Small intestine (tissue), 7 donors: ENCODE data around the gene DNAH5. TPM values are rescaled to one million over a fixed set of nuclear protein-coding genes. Genes with fewer than 3 reads are reported as not detected.

Experiments used
- DNase-seq, 2 donors: peaks; one replicate each; pipeline versions ENCODE4 v3.0.0 to v3.0.0-alpha.2; 2013
- FAIRE-seq: peaks from 2 replicates; lab custom pipeline; 2012; peaks lifted over from hg19 to GRCh38; lab: Jason Lieb, UNC
- H3K27ac ChIP-seq, 3 donors: one replicate each; pipeline ENCODE4 v1.5.1; 2013; ENCODE audit warnings: low read length in 2 of 3, mild to moderate bottlenecking in 2 of 3, control low read depth in 1 of 3, inconsistent platforms in 1 of 3, low read depth in 1 of 3, moderate library complexity in 1 of 3
- H3K27me3 ChIP-seq, 3 donors: one replicate each; pipeline ENCODE4 v1.6.1; 2013; ENCODE audit warnings: low read length in 3 of 3, inconsistent platforms in 1 of 3; ENCODE audit not compliant: control insufficient read depth in 3 of 3, insufficient read depth in 3 of 3
- H3K36me3 ChIP-seq, 3 donors: one replicate each; pipeline ENCODE4 v1.6.1; 2013; ENCODE audit warnings: low read length in 3 of 3, inconsistent platforms in 1 of 3, low read depth in 1 of 3, mild to moderate bottlenecking in 1 of 3, moderate library complexity in 1 of 3; ENCODE audit not compliant: control insufficient read depth in 3 of 3, insufficient read depth in 2 of 3
- H3K4me1 ChIP-seq, 3 donors: one replicate each; pipeline ENCODE4 v1.6.1; 2013; ENCODE audit warnings: low read length in 2 of 3, inconsistent platforms in 1 of 3, low read depth in 1 of 3, mild to moderate bottlenecking in 1 of 3, moderate library complexity in 1 of 3; ENCODE audit not compliant: control insufficient read depth in 3 of 3, insufficient read depth in 2 of 3
- H3K4me3 ChIP-seq, 3 donors: one replicate each; pipeline ENCODE4 v1.5.1; 2013; ENCODE audit warnings: low read length in 3 of 3, control low read depth in 1 of 3, inconsistent platforms in 1 of 3, low read depth in 1 of 3, mild to moderate bottlenecking in 1 of 3, moderate library complexity in 1 of 3
- H3K9me3 ChIP-seq, 2 donors: one replicate each; pipeline ENCODE4 v1.6.1; 2013; ENCODE audit warnings: low read depth in 1 of 2, low read length in 1 of 2; ENCODE audit not compliant: control insufficient read depth in 2 of 2, insufficient read depth in 1 of 2
- WGBS, 3 donors: extraction: QIAGEN DNeasy Blood & Tissue Kit; methylation state at CpG; one replicate each; pipeline ENCODE4 v1.1.7; 2013; 5-methylcytosine and 5-hydroxymethylcytosine counted together
- polyA plus RNA-seq, 4 donors: library from polyadenylated mRNA; stranded (reverse) in 3 of 4; unstranded in 1 of 4; fragments of 200-250 nt in 3 of 4; fragments of 120-200 nt in 1 of 4; gene quantifications; one replicate each; pipeline versions ENCODE4 v1.2.1 to v1.2.3, GENCODE V29; 2013
- donor health status: healthy with polysubstance abuse.
- donor health status: control.
- donor health status: control.
- donor health status: Bipolar disorder and iron deficiency.
- donor health status: healthy.

The DNAH5 gene
- polyA plus RNA-seq, 4 donors = 0.01 to 0.44 TPM; not detected in 2

DNA sequence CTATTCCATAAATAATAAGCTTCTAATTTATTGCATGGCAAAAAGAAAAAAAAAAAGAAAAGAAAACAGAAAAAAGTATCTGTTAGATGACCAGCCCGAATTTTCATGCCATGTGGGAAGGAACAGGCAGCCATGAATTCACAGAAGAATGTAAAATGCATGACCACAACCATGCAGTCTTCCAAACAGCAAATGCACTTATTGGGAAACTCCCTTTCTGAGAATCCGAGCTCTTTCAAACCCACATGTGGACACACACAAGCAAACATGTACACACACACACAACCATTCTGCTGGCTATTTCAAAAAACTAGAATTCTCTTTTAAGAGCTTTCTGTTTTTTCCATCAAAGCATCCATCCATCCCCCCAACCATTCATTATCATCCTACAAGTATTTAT, 236.1 kb downstream of the DNAH5 start:
- Histone ChIP-seq H3K27ac (no peak overlapping the region), H3K9me3 (peaks cover 0 to 4% of the 10 kb centered on the region in 2 donors), H3K4me1 (no peaks in the 10 kb centered on the region), H3K27me3 (no peaks in the 10 kb centered on the region), H3K36me3 (no peaks in the 10 kb centered on the region), H3K4me3 (no peak overlapping the region)
- DNase-seq = no peak
- FAIRE-seq = no peak
- 53 to 61% (median 56%) methylated on average over 2 of the region's 2 CpGs for WGBS, 3 donors

DNA sequence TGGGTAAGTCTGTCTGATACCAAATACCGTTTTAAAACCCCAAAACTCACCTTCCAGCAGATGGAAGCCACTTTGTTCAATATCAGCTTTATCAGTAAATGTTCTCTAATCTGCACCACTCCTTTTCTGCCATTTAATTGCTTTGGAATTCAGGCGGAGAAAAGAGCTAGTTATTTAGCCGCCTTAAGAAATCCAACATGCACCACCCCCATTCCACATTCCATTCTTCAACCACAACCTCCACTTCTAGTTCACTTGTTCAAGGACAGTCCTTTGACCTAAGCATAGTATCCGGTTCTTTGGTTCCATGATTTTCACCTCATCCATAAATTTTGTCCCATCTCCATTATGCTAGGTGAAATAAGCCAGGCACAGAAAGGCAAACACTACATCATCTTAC, 240.1 kb downstream of the DNAH5 start:
- DNase-seq (no peak), FAIRE-seq (no peak)
- Histone ChIP-seq H3K27me3 (no peaks in the 10 kb centered on the region), H3K4me3 (no peak overlapping the region), H3K27ac (no peak overlapping the region), H3K4me1 (no peaks in the 10 kb centered on the region), H3K36me3 (no peaks in the 10 kb centered on the region), H3K9me3 (no peaks in the 10 kb centered on the region)
- 31 to 63% (median 50%) methylated on average over 4 of the region's 4 CpGs for WGBS, 3 donors

DNA sequence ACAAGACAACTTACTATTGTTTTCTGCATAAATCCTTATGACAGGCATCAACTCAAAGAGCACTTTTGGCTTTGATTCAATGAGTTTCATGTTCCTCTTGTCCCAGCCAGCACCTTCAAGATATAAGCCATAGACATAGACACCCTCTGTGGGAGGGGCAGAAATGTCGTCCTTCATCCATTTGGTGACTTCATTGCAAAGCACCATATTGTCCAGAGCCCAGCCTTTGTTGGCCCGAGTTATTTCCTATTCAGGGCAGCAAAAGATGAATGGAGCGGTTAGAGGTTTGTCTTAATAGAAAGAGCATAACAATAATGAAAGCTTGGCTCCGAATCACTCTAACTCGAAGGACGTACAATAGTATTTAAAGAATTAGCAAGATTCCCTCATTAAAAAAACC, 243.9 kb downstream of the DNAH5 start:
- H3K4me1 ChIP-seq = no peaks in the 10 kb centered on the region
- FAIRE-seq (no peak), DNase-seq (no peak)
- H3K27ac ChIP-seq = no peak overlapping the region
- no peaks in the 10 kb centered on the region for H3K27me3 ChIP-seq
- H3K4me3 ChIP-seq = no peak overlapping the region
- 83 to 90% (median 87%) methylated on average over 6 of the region's 6 CpGs for WGBS, 3 donors
- no peaks in the 10 kb centered on the region for H3K9me3 ChIP-seq
- no peaks in the 10 kb centered on the region for H3K36me3 ChIP-seq

DNA sequence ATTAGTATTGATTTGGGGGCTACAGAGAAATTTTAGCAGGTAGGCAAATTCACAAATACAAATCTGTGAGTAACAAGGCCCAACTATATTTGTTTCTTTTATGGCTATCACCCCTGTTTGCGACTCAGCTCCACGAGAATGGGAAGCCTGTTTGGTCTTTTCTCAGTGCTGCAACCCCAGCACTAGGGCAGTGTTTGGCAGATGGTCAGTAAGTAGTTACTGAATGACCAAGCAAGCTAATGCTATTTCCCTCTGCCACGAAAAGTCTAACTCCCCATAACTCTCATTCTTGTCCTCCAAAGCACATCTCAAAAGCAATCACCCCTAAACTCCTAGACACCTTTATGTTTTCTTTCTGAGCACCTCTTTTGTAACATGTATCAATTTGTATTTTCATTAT, 245.6 kb downstream of the DNAH5 start:
- Histone ChIP-seq H3K27ac (no peak overlapping the region), H3K4me3 (no peak overlapping the region), H3K27me3 (no peaks in the 10 kb centered on the region), H3K4me1 (no peaks in the 10 kb centered on the region), H3K9me3 (no peaks in the 10 kb centered on the region), H3K36me3 (no peaks in the 10 kb centered on the region)
- WGBS, 3 donors = 46 to 62% (median 60%) methylated on average over 3 of the region's 3 CpGs
- DNase-seq (no peak), FAIRE-seq (no peak)

DNA sequence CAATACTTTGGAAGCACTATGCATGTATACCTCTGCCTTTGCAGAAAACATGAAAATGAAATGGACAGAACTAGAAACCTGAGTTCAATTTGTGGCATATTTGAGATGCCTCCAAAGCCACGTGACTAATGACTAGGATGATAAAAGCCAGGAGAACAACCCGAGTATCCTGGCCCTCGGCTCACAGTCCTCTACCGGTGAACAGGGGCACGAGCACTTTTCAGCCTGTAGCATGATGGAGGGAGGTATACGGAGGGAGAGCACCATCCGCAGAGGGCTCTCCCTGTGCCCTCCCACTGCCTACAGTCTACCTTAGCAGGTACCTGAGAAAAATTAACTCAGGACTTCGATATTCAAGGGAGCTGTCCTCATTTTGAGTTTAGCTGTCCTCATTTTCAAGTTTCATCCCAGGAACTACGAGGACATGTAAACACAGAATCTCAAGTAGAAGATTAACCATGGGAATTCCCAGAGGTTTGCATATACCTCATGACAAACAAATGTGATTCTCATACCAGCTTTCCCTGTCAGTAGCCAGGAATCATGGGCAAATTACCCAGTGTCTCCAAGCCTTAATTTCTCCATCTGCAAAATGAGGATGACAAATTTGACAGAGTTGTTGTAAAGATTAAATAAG, 249.3 kb downstream of the DNAH5 start:
- no peaks in the 10 kb centered on the region for H3K36me3 ChIP-seq
- H3K27ac ChIP-seq = no peak overlapping the region
- 22 to 46% (median 31%) methylated on average over 9 of the region's 9 CpGs for WGBS, 3 donors
- FAIRE-seq (no peak), DNase-seq (no peak)
- H3K4me1 ChIP-seq = no peaks in the 10 kb centered on the region
- no peaks in the 10 kb centered on the region for H3K27me3 ChIP-seq
- no peak overlapping the region for H3K4me3 ChIP-seq
- H3K9me3 ChIP-seq = no peaks in the 10 kb centered on the region

DNA sequence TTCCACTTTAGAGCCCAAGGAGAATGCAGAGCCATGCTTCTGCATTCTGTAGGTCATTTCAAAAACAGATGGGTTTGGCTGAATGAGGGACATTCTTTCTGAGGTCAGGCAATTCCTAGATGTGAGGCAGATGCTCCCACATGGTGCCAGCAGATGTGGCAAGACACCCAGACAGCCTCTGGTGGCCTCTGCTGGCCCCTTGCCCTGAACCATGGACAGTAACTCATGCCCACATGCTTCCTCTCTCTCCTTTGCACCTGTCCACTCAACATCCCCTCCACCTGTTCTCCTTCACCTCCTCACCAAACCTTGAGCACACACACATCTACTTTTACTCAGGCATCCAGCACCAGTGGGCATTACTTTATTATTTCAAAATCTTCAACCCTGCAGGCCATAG, 252.3 kb downstream of the DNAH5 start:
- FAIRE-seq (no peak), DNase-seq (no peak)
- no peaks in the 10 kb centered on the region for H3K4me1 ChIP-seq
- H3K27me3 ChIP-seq = no peaks in the 10 kb centered on the region
- H3K4me3 ChIP-seq = no peak overlapping the region
- H3K36me3 ChIP-seq = no peaks in the 10 kb centered on the region
- no peak overlapping the region for H3K27ac ChIP-seq
- peaks cover 0 to 13% of the 10 kb centered on the region in 2 donors for H3K9me3 ChIP-seq

DNA sequence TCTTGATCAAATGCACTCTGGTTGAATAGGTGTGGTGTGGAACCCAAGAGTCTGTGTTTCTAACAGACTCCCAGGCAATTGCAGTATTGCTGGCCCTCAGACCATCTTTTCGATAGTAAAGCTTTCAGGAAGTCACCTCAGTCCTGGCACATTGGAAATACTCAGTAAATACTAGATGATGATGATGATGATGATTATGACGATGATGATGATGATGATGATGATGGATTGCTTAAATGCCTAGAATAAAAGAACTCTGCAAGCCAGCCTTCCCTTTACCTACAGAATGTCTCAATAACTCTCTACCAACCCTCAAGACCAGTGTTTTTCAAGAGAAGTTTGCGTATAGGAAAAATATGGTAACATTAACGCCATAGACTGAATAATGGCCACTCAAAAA, 268.0 kb downstream of the DNAH5 start:
- WGBS, 3 donors = 83 to 89% (median 87%) methylated on average over 4 of the region's 4 CpGs
- FAIRE-seq = no peak
- no peak for DNase-seq

DNA sequence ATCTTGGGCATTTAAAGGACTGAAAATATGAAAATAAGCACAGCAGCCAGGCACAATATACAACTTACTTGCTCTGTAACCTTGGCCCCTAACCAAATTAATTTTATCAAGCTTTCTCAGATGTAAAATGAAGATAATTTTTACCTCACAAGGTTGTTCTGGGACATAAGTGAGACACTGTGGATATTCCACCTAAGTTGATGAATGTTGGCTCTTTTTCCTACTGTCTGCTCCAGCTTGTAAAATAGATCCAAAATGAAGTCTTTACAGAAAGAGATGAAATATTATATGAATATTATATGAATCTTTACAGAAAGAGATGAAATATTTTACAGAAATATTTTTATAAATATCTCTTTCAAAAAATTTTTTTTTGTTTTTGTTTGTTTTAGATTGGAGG, 270.1 kb downstream of the DNAH5 start:
- FAIRE-seq (no peak), DNase-seq (no peak)
- Histone ChIP-seq H3K4me1 (no peaks in the 10 kb centered on the region), H3K36me3 (no peaks in the 10 kb centered on the region), H3K27me3 (no peaks in the 10 kb centered on the region), H3K9me3 (no peaks in the 10 kb centered on the region), H3K4me3 (no peak overlapping the region), H3K27ac (no peak overlapping the region)

More for the DNA sequence above, 268.0 kb downstream of the DNAH5 start:
- Histone ChIP-seq H3K9me3 (no peaks in the 10 kb centered on the region), H3K4me1 (no peaks in the 10 kb centered on the region), H3K27ac (no peak overlapping the region), H3K27me3 (no peaks in the 10 kb centered on the region), H3K36me3 (no peaks in the 10 kb centered on the region), H3K4me3 (no peak overlapping the region)

DNA sequence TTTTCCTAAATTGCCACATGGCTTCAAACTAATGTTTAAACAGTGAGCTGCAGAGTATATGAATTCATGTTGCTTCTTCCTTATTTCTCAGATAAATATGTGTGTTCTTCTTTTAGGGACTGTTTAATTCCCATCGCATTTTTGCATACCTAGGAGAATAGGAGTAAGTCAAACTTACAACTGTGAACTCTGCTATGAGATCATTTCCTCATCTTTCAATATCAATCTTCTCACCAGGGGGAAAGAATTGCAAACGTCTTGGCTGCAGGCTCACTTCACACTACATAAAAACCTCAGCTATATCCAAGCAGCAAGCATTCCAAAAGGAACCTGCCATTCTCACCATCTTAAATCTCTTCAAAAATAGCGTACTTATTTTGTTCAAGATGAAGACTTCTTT, 271.0 kb downstream of the DNAH5 start:
- Histone ChIP-seq H3K36me3 (no peaks in the 10 kb centered on the region), H3K4me1 (no peaks in the 10 kb centered on the region), H3K27me3 (no peaks in the 10 kb centered on the region), H3K9me3 (no peaks in the 10 kb centered on the region), H3K27ac (no peak overlapping the region), H3K4me3 (no peak overlapping the region)
- DNase-seq (no peak), FAIRE-seq (no peak)
- WGBS, 3 donors = 56 to 61% (median 59%) methylated on average over 3 of the region's 3 CpGs
